ENCODE results near the gene MLH3.

- TF ChIP-seq CTCF (IDR thresholded peaks at IDR 0.05): no peak
- no peak for TF ChIP-seq EP300 (IDR thresholded peaks at IDR 0.05)
- TF ChIP-seq POLR2A (IDR thresholded peaks at IDR 0.05): no peak
Observed at GRCh38 chr14:75042035-75042434, 9.2 kb downstream of the MLH3 start.

Data from ovary (tissue), 3 donors.